Gastroesophageal sphincter (tissue), 4 donors: ENCODE results near the gene XIRP2. TPM values are rescaled to one million over a fixed set of nuclear protein-coding genes. Genes with fewer than 3 reads are reported as not detected.

Experiments used
- ATAC-seq: fragments of 150-250 bp; one replicate; pipeline ENCODE4 v1.9.1; 2016; ENCODE audit warnings: mild to moderate bottlenecking, moderate library complexity
- H3K27ac ChIP-seq, 4 donors: fragments of 200-600 bp; sonication (generic) in 3 of 4; 1 replicate in 3 of 4; 2 replicates in 1 of 4; pipeline ENCODE4 v1.5.1; 2016 to 2019
- H3K27me3 ChIP-seq: fragments of 200-600 bp; sonication (generic); one replicate; pipeline ENCODE4 v1.5.1; 2019
- H3K36me3 ChIP-seq, 2 donors: fragments of 200-600 bp; sonication (generic); one replicate each; pipeline ENCODE4 v1.5.1; 2019; ENCODE audit warnings: control low read depth in 1 of 2
- H3K4me1 ChIP-seq, 3 donors: fragments of 200-600 bp; sonication (generic); 1 replicate in 2 of 3; 2 replicates in 1 of 3; pipeline ENCODE4 v1.5.1; 2016 to 2019; ENCODE audit warnings: control low read depth in 2 of 3
- H3K4me3 ChIP-seq, 2 donors: fragments of 200-600 bp; sonication (generic); one replicate each; pipeline ENCODE4 v1.5.1; 2019; ENCODE audit warnings: mild to moderate bottlenecking in 1 of 2, moderate library complexity in 1 of 2
- H3K9me3 ChIP-seq, 3 donors: fragments of 200-600 bp; sonication (generic); one replicate each; pipeline ENCODE4 v1.5.1; 2017 to 2019; ENCODE audit warnings: control low read depth in 2 of 3
- EP300 ChIP-seq: sonication (generic); formaldehyde crosslinking; IDR thresholded peaks from one replicate; pipeline ENCODE4 v1.6.1; 2017; ENCODE audit warnings: antibody characterized with exemption, mild to moderate bottlenecking
- POLR2A ChIP-seq, 2 donors: fragments of 450-650 bp; IDR thresholded peaks; one replicate each; pipeline ENCODE4 v1.6.1; 2017; ENCODE audit warnings: antibody characterized with exemption in 2 of 2, mild to moderate bottlenecking in 2 of 2, moderate library complexity in 1 of 2
- POLR2AphosphoS5 ChIP-seq: sonication (generic); formaldehyde crosslinking; IDR thresholded peaks from one replicate; pipeline ENCODE4 v1.6.1; 2017; ENCODE audit warnings: antibody characterized with exemption
- WGBS, 2 donors: methylation state at CpG; one replicate each; pipeline ENCODE4 v1.1.5; 2018; ENCODE audit warnings: low coverage in 1 of 2; 5-methylcytosine and 5-hydroxymethylcytosine counted together
- total RNA-seq, 4 donors: library from RNA; depleted of rRNA; stranded (reverse); fragments of >200 nt; gene quantifications; one replicate each; pipeline ENCODE4 v1.1.0, GENCODE V29; 2016
- TF ChIP-seq, protein P1 (sequence below), 4 experiments: fragments of 200-600 bp in 2 of 4; fragments of 450-650 bp in 2 of 4; sonication (generic) in 1 of 4; IDR thresholded peaks; one replicate each; pipeline ENCODE4 v1.5.1; 2017 to 2019; ENCODE audit warnings: antibody characterized with exemption in 4 of 4, mild to moderate bottlenecking in 2 of 4, moderate library complexity in 2 of 4

Gene XIRP2
- total RNA-seq, 4 donors from 2014 or later, result 0.19 TPM; not detected in 3

DNA sequence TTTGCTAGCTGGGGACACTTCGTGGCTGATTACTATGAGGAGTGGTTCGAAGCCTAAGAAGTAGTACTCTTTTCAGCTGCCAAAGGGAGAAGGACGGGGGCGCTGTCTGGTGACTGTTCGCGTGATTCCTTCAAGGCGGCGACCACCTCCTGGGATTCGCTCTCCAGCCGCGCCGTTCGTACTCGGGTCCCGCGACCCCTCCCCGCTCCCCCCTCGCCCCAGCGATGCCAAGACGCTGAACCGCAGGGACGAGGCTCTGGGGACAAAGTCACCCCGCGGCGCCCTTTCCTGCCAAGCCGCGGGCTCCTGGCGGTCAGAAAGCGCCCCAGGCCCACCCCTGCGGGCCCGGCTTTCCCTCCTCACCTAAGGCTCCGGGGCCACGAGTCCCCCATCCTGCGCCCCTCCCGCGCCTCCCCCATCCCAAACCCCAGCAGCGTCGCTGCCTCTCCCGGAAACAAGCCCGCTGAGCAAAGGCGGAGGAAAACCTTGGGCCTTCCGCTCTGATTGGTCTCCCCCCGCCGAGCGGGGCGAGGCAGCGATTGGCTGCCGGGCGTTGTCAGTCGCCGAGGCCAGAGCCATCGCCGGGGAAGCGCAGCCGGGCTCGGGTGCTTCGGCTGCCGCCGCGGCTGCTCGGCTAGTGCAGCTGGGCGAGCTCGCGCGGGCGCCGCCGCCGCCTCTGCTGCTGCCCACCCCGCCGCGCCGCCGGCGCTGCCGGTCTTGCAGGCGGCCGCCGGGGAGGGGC, 404.3 kb downstream of the XIRP2 start, which contains the start of gene B3GALT1:
Gene B3GALT1, plus strand, starts transcription at position 572 of the 742 bp plus-strand sequence.
- Histone ChIP-seq H3K27ac (peak within 1 kb of the TSS in 3 of 4 donors; percentile 85 to 87 (median 86)), H3K27me3 (peaks cover 45% of the 10 kb centered on the region), H3K36me3 (no peaks in the 10 kb centered on the region), H3K4me1 (peaks cover 0 to 28% (median 9%) of the 10 kb centered on the region in 3 donors), H3K9me3 (no peaks in the 10 kb centered on the region), H3K4me3 (peak within 1 kb of the TSS; percentile 43 to 76)
- 0% methylated on average over 1 to 2 of the region's 79 CpGs for WGBS, 2 donors
- peak; percentile 97 for ATAC-seq
- TF ChIP-seq POLR2AphosphoS5 (peak; percentile 29), POLR2A (IDR thresholded peaks at IDR 0.05) (peak in 1 of 2 donors; percentile 16), EP300 (no peak)
- TF ChIP-seq, protein P1, sequence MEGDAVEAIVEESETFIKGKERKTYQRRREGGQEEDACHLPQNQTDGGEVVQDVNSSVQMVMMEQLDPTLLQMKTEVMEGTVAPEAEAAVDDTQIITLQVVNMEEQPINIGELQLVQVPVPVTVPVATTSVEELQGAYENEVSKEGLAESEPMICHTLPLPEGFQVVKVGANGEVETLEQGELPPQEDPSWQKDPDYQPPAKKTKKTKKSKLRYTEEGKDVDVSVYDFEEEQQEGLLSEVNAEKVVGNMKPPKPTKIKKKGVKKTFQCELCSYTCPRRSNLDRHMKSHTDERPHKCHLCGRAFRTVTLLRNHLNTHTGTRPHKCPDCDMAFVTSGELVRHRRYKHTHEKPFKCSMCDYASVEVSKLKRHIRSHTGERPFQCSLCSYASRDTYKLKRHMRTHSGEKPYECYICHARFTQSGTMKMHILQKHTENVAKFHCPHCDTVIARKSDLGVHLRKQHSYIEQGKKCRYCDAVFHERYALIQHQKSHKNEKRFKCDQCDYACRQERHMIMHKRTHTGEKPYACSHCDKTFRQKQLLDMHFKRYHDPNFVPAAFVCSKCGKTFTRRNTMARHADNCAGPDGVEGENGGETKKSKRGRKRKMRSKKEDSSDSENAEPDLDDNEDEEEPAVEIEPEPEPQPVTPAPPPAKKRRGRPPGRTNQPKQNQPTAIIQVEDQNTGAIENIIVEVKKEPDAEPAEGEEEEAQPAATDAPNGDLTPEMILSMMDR (IDR thresholded peaks at IDR 0.05), result peak in 1 of 4 experiments; percentile 56

DNA sequence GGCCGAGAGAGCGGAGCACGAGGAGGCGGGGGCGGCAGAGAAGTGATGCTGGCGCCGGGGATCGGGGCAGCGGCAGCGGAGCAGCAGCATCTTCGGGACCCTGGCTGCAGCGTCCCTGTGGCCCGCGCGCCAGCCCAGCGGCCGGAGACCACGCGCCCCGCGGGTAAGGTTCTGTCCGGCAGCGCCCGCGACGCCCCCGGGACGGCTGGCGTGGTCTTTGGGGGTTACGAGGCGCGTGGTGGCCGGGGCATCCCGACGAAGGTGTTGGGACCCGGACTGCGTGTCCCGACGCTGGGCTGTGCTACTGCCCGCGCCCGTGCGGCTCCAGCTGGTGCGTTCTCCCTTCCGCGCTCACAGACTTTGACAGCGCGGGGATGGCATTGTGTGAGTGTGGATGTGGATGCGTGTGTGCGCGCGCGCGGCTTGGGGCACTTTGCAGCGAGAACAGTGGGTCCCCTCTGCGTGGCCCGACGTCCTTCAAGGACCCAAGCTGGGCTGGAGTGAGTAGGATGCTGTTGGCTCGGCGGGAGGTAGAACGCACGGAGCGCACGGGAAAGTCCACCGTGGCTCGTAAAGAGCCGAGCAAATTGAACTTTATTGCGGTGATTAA, 405.0 kb downstream of the XIRP2 start:
- Histone ChIP-seq H3K4me1 (peaks cover 0 to 28% (median 9%) of the 10 kb centered on the region in 3 donors), H3K36me3 (no peaks in the 10 kb centered on the region), H3K4me3 (peak overlapping the region; percentile 43 to 76), H3K9me3 (no peaks in the 10 kb centered on the region), H3K27ac (peak overlapping the region in 3 of 4 donors; percentile 85 to 87 (median 86)), H3K27me3 (peaks cover 49% of the 10 kb centered on the region)
- peak; percentile 30 for ATAC-seq
- TF ChIP-seq EP300, result no peak
- TF ChIP-seq POLR2AphosphoS5, result no peak
- TF ChIP-seq, protein P1 (IDR thresholded peaks at IDR 0.05), result no peak
- TF ChIP-seq POLR2A (IDR thresholded peaks at IDR 0.05), result no peak
- WGBS, 2 donors, result 0 to 1% methylated on average over 1 to 28 of the region's 68 CpGs

DNA sequence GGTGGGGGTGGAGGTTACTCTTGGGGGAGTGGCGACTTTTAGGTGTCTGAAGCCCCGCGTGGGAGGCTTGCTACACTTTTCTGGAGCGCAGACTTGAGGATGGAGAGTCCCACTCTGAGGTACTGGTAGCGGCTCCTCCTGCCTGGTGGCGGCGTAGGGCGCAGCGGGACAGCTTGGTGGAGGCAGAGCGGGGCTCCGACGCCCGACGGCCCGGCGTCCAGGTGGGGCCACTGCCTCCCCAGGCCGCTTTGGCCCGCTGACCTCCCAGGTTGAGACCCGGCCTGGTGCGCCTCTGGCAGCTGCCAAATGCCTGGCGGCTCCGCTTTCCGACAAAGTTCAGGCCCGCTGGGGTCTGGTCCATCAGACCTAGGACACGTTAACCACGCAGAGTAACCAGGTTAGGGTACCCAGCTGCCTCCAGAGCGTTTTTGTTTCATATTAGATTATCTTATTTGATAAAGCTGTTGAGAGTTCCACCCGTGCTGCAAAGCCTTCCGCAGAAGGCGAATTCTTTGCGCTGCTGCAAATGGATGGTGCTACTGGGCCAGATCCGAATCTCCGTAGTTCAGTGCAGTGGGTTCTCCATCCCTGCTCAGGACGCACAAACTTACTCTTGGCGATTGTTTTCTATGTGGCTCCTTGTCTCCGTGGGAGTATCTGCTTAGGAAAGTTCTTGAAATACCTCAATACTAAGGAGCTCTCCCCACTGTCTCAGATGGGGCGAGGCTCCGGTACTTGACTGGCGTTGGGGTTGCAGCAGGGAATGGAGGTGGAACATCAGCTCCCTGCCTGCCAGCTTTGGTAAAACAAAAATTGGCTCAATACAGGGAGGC, 405.9 kb downstream of the XIRP2 start:
- 0% methylated on average over 4 to 10 of the region's 39 CpGs for WGBS, 2 donors
- peaks cover 55% of the 10 kb centered on the region for H3K27me3 ChIP-seq
- no peaks in the 10 kb centered on the region for H3K36me3 ChIP-seq
- ATAC-seq, result no peak
- peak overlapping the region in 1 of 4 donors; percentile 86 for H3K27ac ChIP-seq
- H3K4me1 ChIP-seq, result peaks cover 0 to 28% (median 9%) of the 10 kb centered on the region in 3 donors
- peak overlapping the region; percentile 1 to 76 for H3K4me3 ChIP-seq
- no peak for TF ChIP-seq POLR2A (IDR thresholded peaks at IDR 0.05)
- H3K9me3 ChIP-seq, result no peaks in the 10 kb centered on the region

DNA sequence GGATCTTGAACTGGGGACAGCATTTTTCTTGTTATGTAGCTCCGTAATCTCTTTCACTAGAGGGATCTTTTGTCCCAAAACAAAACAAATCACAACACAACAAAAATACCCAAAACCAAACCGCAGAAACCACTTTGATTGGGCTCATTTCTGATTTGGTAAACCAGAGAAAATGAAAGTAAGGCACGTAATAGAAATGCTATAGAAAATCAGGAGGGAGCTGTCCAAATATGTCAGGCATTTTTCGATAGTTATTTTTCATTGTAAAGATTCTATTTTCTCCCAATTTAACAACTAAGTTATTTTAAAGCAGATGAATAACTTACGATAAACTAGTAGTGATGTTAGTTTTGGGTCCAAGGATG, 406.5 kb downstream of the XIRP2 start:
- Histone ChIP-seq H3K4me1 (peaks cover 0 to 28% (median 9%) of the 10 kb centered on the region in 3 donors), H3K9me3 (no peaks in the 10 kb centered on the region), H3K27ac (no peak overlapping the region), H3K36me3 (no peaks in the 10 kb centered on the region), H3K4me3 (peak overlapping the region; percentile 1 to 76), H3K27me3 (peaks cover 61% of the 10 kb centered on the region)
- TF ChIP-seq, protein P1 (IDR thresholded peaks at IDR 0.05), result no peak
- TF ChIP-seq POLR2AphosphoS5 (no peak), EP300 (no peak), POLR2A (IDR thresholded peaks at IDR 0.05) (no peak)
- no peak for ATAC-seq
- 11% methylated on average over 3 to 5 of the region's 5 CpGs for WGBS, 2 donors

DNA sequence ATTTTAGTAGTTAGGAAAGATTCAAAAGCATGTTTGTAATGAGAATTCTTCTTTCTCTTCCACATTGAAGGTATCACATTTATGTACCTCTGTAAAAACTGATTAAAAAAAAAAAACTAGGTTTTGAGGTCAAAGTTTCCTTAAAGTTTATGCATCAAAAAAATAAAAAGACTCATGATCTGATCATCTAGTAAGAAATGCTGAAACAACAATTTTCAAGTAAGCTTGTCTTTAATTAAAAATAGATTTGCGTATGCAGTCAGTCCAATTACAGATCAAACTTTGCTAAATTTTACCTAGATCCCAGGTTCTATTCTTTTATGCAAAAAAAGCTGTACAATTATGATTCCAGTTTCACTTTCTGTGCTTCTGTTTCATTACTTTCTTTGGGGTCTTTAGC, 409.0 kb downstream of the XIRP2 start:
- ATAC-seq, result no peak
- H3K4me1 ChIP-seq, result peaks cover 0 to 23% (median 9%) of the 10 kb centered on the region in 3 donors
- 88 to 90% methylated on average over 1 of the region's 1 CpG for WGBS, 2 donors
- TF ChIP-seq, protein P1 (IDR thresholded peaks at IDR 0.05), result no peak
- no peak for TF ChIP-seq EP300
- no peak for TF ChIP-seq POLR2A (IDR thresholded peaks at IDR 0.05)
- no peak for TF ChIP-seq POLR2AphosphoS5
- H3K4me3 ChIP-seq, result no peak overlapping the region
- H3K9me3 ChIP-seq, result no peaks in the 10 kb centered on the region
- H3K36me3 ChIP-seq, result no peaks in the 10 kb centered on the region
- H3K27ac ChIP-seq, result no peak overlapping the region
- peaks cover 71% of the 10 kb centered on the region for H3K27me3 ChIP-seq
